HepG2 (cell line): Measurements from ENCODE around the gene TPRN. TPM values are rescaled to one million over a fixed set of nuclear protein-coding genes. Genes with fewer than 3 reads are reported as not detected.

Experiments
- AGO1 ChIP-seq: fragments of 200-400 bp; formaldehyde crosslinking; IDR thresholded peaks from 2 replicates; pipeline ENCODE4 v1.6.1; 2017; ENCODE audit warnings: mild to moderate bottlenecking, low read depth, low read length, moderate library complexity; ENCODE audit not compliant: poor library complexity, severe bottlenecking
- CCDC6 ChIP-seq: sonication (generic); formaldehyde crosslinking; IDR thresholded peaks from 2 replicates; pipeline ENCODE4 v1.8.1; 2022; ENCODE audit warnings: mild to moderate bottlenecking, missing genetic modification reagents, moderate library complexity
- HNF4G ChIP-seq, 2 experiments: sonication (generic) in 1 of 2; formaldehyde crosslinking in 1 of 2; IDR thresholded peaks; 2 replicates each; pipeline versions ENCODE4 v1.4.0 to v1.6.1; 2011 to 2020; ENCODE audit warnings: borderline replicate concordance in 2 of 2, low read depth in 2 of 2, mild to moderate bottlenecking in 2 of 2, low read length in 1 of 2, missing genetic modification reagents in 1 of 2, moderate library complexity in 1 of 2
- LRRFIP1 ChIP-seq: sonication (generic); formaldehyde crosslinking; conservative IDR thresholded peaks from 2 replicates; pipeline ENCODE4 v1.4.0; 2020; ENCODE audit warnings: missing genetic modification reagents
- MED8 ChIP-seq: sonication (generic); formaldehyde crosslinking; IDR thresholded peaks from 2 replicates; pipeline ENCODE4 v1.8.1; 2023; ENCODE audit warnings: mild to moderate bottlenecking, missing genetic modification reagents; ENCODE audit not compliant: insufficient replicate concordance
- MTA1 ChIP-seq: sonication (generic); formaldehyde crosslinking; IDR thresholded peaks from 2 replicates; pipeline ENCODE4 v1.4.0; 2020; ENCODE audit warnings: missing genetic modification reagents, mild to moderate bottlenecking, borderline replicate concordance
- MTERF4 ChIP-seq: sonication (generic); formaldehyde crosslinking; IDR thresholded peaks from 2 replicates; pipeline ENCODE4 v1.8.0; 2023; ENCODE audit warnings: mild to moderate bottlenecking, missing genetic modification reagents
- MYPOP ChIP-seq: sonication (generic); formaldehyde crosslinking; IDR thresholded peaks from 2 replicates; pipeline ENCODE4 v1.8.1; 2023; ENCODE audit warnings: mild to moderate bottlenecking, moderate library complexity, missing genetic modification reagents
- PTBP1 ChIP-seq: fragments of 200-400 bp; formaldehyde crosslinking; IDR thresholded peaks from 2 replicates; pipeline ENCODE4 v1.6.1; 2018; ENCODE audit warnings: low read length, low read depth; ENCODE audit not compliant: poor library complexity, severe bottlenecking
- SP1 ChIP-seq, 2 experiments: fragments of 450-650 bp in 1 of 2; sonication (generic) in 1 of 2; formaldehyde crosslinking in 1 of 2; IDR thresholded peaks; 2 replicates each; pipeline versions ENCODE4 v1.4.0 to v1.6.1; 2016 to 2020; ENCODE audit warnings: missing genetic modification reagents in 1 of 2
- TERF1 ChIP-seq: sonication (generic); formaldehyde crosslinking; IDR thresholded peaks from 2 replicates; pipeline ENCODE4 v1.8.0; 2022; ENCODE audit warnings: mild to moderate bottlenecking, missing genetic modification reagents, moderate library complexity
- TP53 ChIP-seq: sonication (generic); formaldehyde crosslinking; conservative IDR thresholded peaks from 2 replicates; pipeline ENCODE4 v1.4.0; 2020; ENCODE audit warnings: missing genetic modification reagents
- ZBTB43 ChIP-seq: sonication (generic); formaldehyde crosslinking; conservative IDR thresholded peaks from 2 replicates; pipeline ENCODE4 v1.4.0; 2020; ENCODE audit warnings: missing genetic modification reagents
- ZNF180 ChIP-seq: sonication (generic); formaldehyde crosslinking; IDR thresholded peaks from 2 replicates; pipeline ENCODE4 v1.4.0; 2020; ENCODE audit warnings: low read depth, missing genetic modification reagents, borderline replicate concordance
- ZNF770 ChIP-seq: sonication (generic); formaldehyde crosslinking; IDR thresholded peaks from 2 replicates; pipeline ENCODE4 v1.5.0; 2020; ENCODE audit warnings: mild to moderate bottlenecking, missing genetic modification reagents
- ZSCAN25 ChIP-seq: sonication (generic); formaldehyde crosslinking; IDR thresholded peaks from 2 replicates; pipeline ENCODE4 v1.8.0; 2022; ENCODE audit warnings: mild to moderate bottlenecking, missing genetic modification reagents
- polyA plus RNA-seq, 8 experiments: library from polyadenylated mRNA; depleted of rRNA in 3 of 8; stranded (reverse) in 7 of 8; unstranded in 1 of 8; fragments of >200 nt; fragmentation: Illumina TruSeq in 4 of 8; extraction: Trizol in 4 of 8; gene quantifications; 2 replicates each; pipeline versions ENCODE4 v1.2.1 to v1.2.3, GENCODE V29; 2011 to 2016; ENCODE audit warnings: low read depth in 4 of 8, missing spikeins in 1 of 8, mixed read lengths in 1 of 8; ENCODE audit not compliant: insufficient read depth in 1 of 8
- total RNA-seq, 5 experiments: library from RNA; depleted of rRNA; stranded (reverse); fragments of >200 nt; fragmentation: Illumina TruSeq; extraction: Trizol; gene quantifications; 2 replicates each; pipeline ENCODE4 v1.2.3, GENCODE V29; 2016; ENCODE audit warnings: low read depth in 1 of 5

Gene TPRN
- total and polyA plus RNA-seq, 2 of the 13 experiments (the other 11 are each of a cell fraction or from before 2014, with no cell fraction given) = 10.1 to 19.2 TPM

GRCh38 chr9:137217276-137218211, 17.0 kb upstream of the TPRN start (continued):
- TF ChIP-seq ZNF180 = no peak
- no peak for TF ChIP-seq TERF1
- peak; percentile 58; the same call in 1 of the 2 replicates for TF ChIP-seq CCDC6 (CRISPR knock-in tag)
- TF ChIP-seq ZNF770 = 0 out of 2 replicates have a peak, but pooled peaks have one; percentile 16
- peak; percentile 14; the same call in 1 of the 2 replicates for TF ChIP-seq MTA1 (CRISPR knock-in tag)
- TF ChIP-seq ZSCAN25 = peak; percentile 54; the same call in 1 of the 2 replicates
- TF ChIP-seq SP1 (IDR thresholded peaks at IDR 0.05) = no peak
- peak; percentile 87 for TF ChIP-seq SP1 (CRISPR knock-in tag; IDR thresholded peaks at IDR 0.05)
- 0 out of 2 replicates have a peak, but pooled peaks have one; percentile 52 for TF ChIP-seq MTERF4
- TF ChIP-seq HNF4G (IDR thresholded peaks at IDR 0.05; ENCODE audit: borderline replicate concordance, low read depth, low read length) = no peak
- 0 out of 2 replicates have a peak, but pooled peaks have one; percentile 15 for TF ChIP-seq HNF4G (CRISPR knock-in tag; IDR thresholded peaks at IDR 0.05; ENCODE audit: borderline replicate concordance, low read depth)
- 0 out of 2 replicates have a peak, but pooled peaks have one; percentile 44 for TF ChIP-seq MYPOP (CRISPR knock-in tag)
- TF ChIP-seq PTBP1 = peak; percentile 25
- TF ChIP-seq LRRFIP1 (CRISPR knock-in tag) = no peak
- peak; percentile 31 for TF ChIP-seq AGO1
- no peak for TF ChIP-seq MED8
- no peak for TF ChIP-seq ZBTB43
- no peak for TF ChIP-seq TP53 (CRISPR knock-in tag)
